HepG2 (cell line): Measurements from ENCODE around the gene FAM81A.

Source experiments
- BHLHE40 ChIP-seq: IDR thresholded peaks from 2 replicates; pipeline ENCODE4 v1.6.1; 2011; ENCODE audit warnings: low read length, improper control_type of control experiment
- POLR2A ChIP-seq, 2 experiments: IDR thresholded peaks; 2 replicates each; pipeline ENCODE4 v1.6.1; 2011; ENCODE audit warnings: low read depth in 2 of 2, low read length in 2 of 2, mild to moderate bottlenecking in 1 of 2, moderate library complexity in 1 of 2; ENCODE audit not compliant: insufficient read depth in 1 of 2

- TF ChIP-seq BHLHE40: no peak
- TF ChIP-seq POLR2A (IDR thresholded peaks at IDR 0.05; ENCODE audit: insufficient read depth in 1 of 2, low read depth in 2 of 2, low read length in 2 of 2): no peak
Measured at GRCh38 chr15:59549301-59550185, 111.6 kb downstream of the FAM81A start.
